Ovary (tissue), 9 donors: Measurements from ENCODE around the gene TAC4. TPM values are rescaled to one million over a fixed set of nuclear protein-coding genes. Genes with fewer than 3 reads are reported as not detected.

ENCODE experiments used
- DNase-seq, 5 donors: peaks; one replicate each; pipeline ENCODE4 v3.0.0-alpha.2; 2019 to 2020
- H3K27ac ChIP-seq, 2 donors: fragments of 200-600 bp; one replicate each; pipeline versions ENCODE4 v1.5.1 to v1.8.0; 2019 to 2022
- H3K27me3 ChIP-seq: fragments of 200-600 bp; one replicate; pipeline ENCODE4 v1.8.0; 2022
- H3K36me3 ChIP-seq: fragments of 200-600 bp; sonication (generic); one replicate; pipeline ENCODE4 v1.5.1; 2019
- H3K4me1 ChIP-seq: one replicate; pipeline ENCODE4 v1.8.1; 2013; ENCODE audit warnings: mild to moderate bottlenecking, moderate library complexity; ENCODE audit not compliant: insufficient read depth
- H3K4me3 ChIP-seq: fragments of 200-600 bp; sonication (generic); one replicate; pipeline ENCODE4 v1.5.1; 2017
- H3K9me3 ChIP-seq, 2 donors: fragments of 200-600 bp in 1 of 2; sonication (generic) in 1 of 2; one replicate each; pipeline versions ENCODE4 v1.5.1 to v1.8.1; 2013 to 2019; ENCODE audit warnings: mild to moderate bottlenecking in 1 of 2, moderate library complexity in 1 of 2
- EP300 ChIP-seq: sonication (generic); formaldehyde crosslinking; IDR thresholded peaks from one replicate; pipeline ENCODE4 v1.6.1; 2017; ENCODE audit warnings: antibody characterized with exemption
- POLR2A ChIP-seq: fragments of 450-650 bp; IDR thresholded peaks from one replicate; pipeline ENCODE4 v1.6.1; 2017; ENCODE audit warnings: antibody characterized with exemption, mild to moderate bottlenecking, moderate library complexity
- WGBS, 3 donors: extraction: QIAGEN DNeasy Blood & Tissue Kit in 1 of 3; methylation state at CpG; one replicate each; pipeline versions ENCODE4 v1.1.5 to v1.1.7; 2013 to 2017; 5-methylcytosine and 5-hydroxymethylcytosine counted together
- intact Hi-C, 4 donors: fragments of 100-400 bp; cut with DNase I; formaldehyde crosslinking; loops; one replicate each; pipeline versions ENCODE4 v1.11.0 to v1.15.1; 2022 to 2023
- polyA plus RNA-seq, 2 donors: library from polyadenylated mRNA; stranded (reverse); fragments of 200-250 nt in 1 of 2; fragments of 350-450 nt in 1 of 2; fragmentation: Illumina TruSeq in 1 of 2; extraction: RNeasy Lipid Tissue Mini Kit (QIAGEN cat#74804) in 1 of 2; gene quantifications; one replicate each; pipeline ENCODE4 v1.2.3, GENCODE V29; 2013 to 2014
- total RNA-seq, 7 donors: library from RNA; depleted of rRNA in 2 of 7; stranded (reverse); fragments of >200 nt in 2 of 7; fragmentation: NEBNext Ultra II Directional in 3 of 7; extraction: Animal tissue kit (Norgen Biotek cat#: 25700) in 3 of 7; gene quantifications; one replicate each; pipeline versions ENCODE4 v1.1.0 to v1.2.4, GENCODE V29; 2016 to 2023
- TF ChIP-seq, protein P1 (sequence below), 3 donors: fragments of 450-650 bp in 2 of 3; fragments of 200-600 bp in 1 of 3; IDR thresholded peaks; one replicate each; pipeline versions ENCODE4 v1.5.1 to v1.8.0; 2016 to 2022; ENCODE audit warnings: antibody characterized with exemption in 3 of 3, mild to moderate bottlenecking in 1 of 3
- donor health status: DM: no; HTN: no; CAD: no; lungs with moderate emphysema.
- donor health status: DM: no; HTN: no; CAD: no.
- donor health status: Bipolar disorder and iron deficiency.
- donor health status: DM: yes; HTN: yes; CAD: no.
- donor health status: DM: no; HTN: no; CAD: no.
- donor health status: DM: yes; HTN: yes; CAD: no.

TAC4 gene
- total and polyA plus RNA-seq, 9 donors, result not detected

DNA sequence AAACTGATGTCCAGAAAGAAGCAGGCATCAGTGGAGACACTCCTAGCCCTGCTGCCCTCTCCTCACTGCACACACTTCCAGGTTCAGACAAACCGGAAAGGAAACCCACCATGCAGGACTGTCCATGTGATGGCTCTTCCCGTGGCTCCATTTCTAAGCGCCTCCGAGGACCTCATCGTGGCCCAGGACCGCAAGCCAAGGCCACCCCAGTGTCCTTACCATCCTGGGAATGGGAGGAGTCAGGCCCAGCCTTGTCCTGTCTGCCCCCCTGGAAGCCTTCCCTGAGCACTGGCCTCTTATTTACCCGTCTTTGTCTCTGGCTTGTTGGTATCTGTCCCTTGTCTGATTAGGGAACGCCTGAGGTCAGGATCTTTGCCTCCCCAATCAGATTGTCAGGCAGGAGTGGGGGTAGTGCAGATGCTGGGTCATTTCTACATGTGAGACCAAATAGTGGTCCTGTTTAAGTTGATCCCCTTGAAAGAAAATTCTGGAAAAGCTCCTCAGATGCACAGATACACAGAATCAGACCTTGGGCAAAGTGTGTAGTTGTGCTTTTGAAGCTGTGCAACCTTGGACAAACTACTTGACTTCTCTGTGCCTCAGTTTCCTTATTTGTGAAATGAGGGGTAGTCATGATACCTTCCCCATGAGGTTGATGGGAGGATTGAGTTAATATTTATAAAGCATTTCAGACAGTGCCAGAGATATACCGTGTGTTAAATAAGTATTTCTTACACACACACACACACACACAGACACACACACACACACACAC lies 744 bp downstream of the TAC4 start:
- intact Hi-C loops, result no loop called here
- DNase-seq, result no peak
- Histone ChIP-seq H3K27ac (no peak overlapping the region), H3K27me3 (no peaks in the 10 kb centered on the region), H3K9me3 (no peaks in the 10 kb centered on the region), H3K36me3 (no peaks in the 10 kb centered on the region), H3K4me3 (no peak overlapping the region), H3K4me1 (peaks cover 13% of the 10 kb centered on the region)
- WGBS, 3 donors, result 65 to 69% (median 69%) methylated on average over 9 of the region's 9 CpGs
- TF ChIP-seq EP300, result no peak
- TF ChIP-seq POLR2A, result no peak
- TF ChIP-seq, protein P1, sequence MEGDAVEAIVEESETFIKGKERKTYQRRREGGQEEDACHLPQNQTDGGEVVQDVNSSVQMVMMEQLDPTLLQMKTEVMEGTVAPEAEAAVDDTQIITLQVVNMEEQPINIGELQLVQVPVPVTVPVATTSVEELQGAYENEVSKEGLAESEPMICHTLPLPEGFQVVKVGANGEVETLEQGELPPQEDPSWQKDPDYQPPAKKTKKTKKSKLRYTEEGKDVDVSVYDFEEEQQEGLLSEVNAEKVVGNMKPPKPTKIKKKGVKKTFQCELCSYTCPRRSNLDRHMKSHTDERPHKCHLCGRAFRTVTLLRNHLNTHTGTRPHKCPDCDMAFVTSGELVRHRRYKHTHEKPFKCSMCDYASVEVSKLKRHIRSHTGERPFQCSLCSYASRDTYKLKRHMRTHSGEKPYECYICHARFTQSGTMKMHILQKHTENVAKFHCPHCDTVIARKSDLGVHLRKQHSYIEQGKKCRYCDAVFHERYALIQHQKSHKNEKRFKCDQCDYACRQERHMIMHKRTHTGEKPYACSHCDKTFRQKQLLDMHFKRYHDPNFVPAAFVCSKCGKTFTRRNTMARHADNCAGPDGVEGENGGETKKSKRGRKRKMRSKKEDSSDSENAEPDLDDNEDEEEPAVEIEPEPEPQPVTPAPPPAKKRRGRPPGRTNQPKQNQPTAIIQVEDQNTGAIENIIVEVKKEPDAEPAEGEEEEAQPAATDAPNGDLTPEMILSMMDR (IDR thresholded peaks at IDR 0.05), result no peak

DNA sequence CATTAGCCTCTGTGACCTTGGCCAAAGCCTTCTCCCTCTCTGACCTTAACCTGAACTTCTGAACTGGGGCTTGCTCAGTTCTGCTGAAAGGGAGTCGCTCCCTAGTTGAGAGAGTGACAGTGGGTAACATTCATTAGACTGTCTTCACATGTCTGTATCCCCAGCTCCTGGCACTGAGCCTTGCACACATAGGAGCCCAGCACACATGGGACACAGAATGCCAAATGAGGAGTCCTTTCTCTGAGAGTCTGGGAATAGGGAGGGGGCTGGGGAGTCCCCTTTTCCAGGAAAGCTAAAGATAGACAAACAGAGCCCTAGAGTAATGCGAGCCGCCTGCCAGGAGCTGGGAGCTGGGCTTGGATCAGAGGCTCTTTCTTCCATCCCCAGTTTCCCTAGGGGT lies 2.5 kb downstream of the TAC4 start:
- DNase-seq, result peak in 3 of 5 donors; percentile 43 to 53 (median 45)
- intact Hi-C loops, result no loop called here
- H3K9me3 ChIP-seq, result no peaks in the 10 kb centered on the region
- H3K27ac ChIP-seq, result peak overlapping the region in 1 of 2 donors; percentile 45
- H3K4me1 ChIP-seq, result peaks cover 13% of the 10 kb centered on the region
- H3K36me3 ChIP-seq, result no peaks in the 10 kb centered on the region
- H3K27me3 ChIP-seq, result no peaks in the 10 kb centered on the region
- WGBS, 3 donors, result 18 to 26% (median 23%) methylated on average over 3 of the region's 3 CpGs
- no peak for TF ChIP-seq EP300
- TF ChIP-seq, protein P1 (IDR thresholded peaks at IDR 0.05), result no peak
- TF ChIP-seq POLR2A, result no peak
- no peak overlapping the region for H3K4me3 ChIP-seq

- TF ChIP-seq EP300, result no peak
- no peak for TF ChIP-seq POLR2A
- TF ChIP-seq, protein P1 (IDR thresholded peaks at IDR 0.05), result no peak
- H3K27ac ChIP-seq, result no peak overlapping the region
- no peak overlapping the region for H3K4me3 ChIP-seq
- DNase-seq, result no peak
- H3K36me3 ChIP-seq, result no peaks in the 10 kb centered on the region
- H3K4me1 ChIP-seq, result peaks cover 13% of the 10 kb centered on the region
- intact Hi-C loops, result no loop called here
- H3K27me3 ChIP-seq, result no peaks in the 10 kb centered on the region
- H3K9me3 ChIP-seq, result no peaks in the 10 kb centered on the region
- WGBS, 3 donors, result 82 to 92% (median 88%) methylated on average over 6 of the region's 6 CpGs
Observed at GRCh38 chr17:49843774-49844350, 4.0 kb downstream of the TAC4 start.

DNA sequence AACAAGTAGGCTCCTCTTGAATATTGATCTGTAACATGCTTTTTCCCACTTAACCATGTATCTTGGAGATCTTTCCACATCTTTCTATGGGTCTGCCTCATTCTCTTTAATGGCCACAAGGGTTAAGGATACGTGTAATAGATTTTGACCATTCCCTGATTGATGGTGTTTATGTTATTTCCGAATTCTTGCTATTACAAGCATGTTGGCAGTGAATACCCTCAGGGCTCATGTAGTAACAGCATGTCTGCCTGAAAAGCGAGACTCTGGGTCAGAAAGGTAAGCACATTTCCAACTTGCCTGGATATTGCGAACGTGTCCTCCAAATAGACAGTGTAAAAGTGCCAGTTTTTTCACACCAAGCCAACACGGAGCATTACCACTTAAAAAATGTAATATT lies 5.0 kb downstream of the TAC4 start:
- intact Hi-C loops, result no loop called here
- H3K36me3 ChIP-seq, result no peaks in the 10 kb centered on the region
- H3K4me1 ChIP-seq, result peaks cover 13% of the 10 kb centered on the region
- TF ChIP-seq POLR2A, result no peak
- no peak for TF ChIP-seq EP300
- TF ChIP-seq, protein P1 (IDR thresholded peaks at IDR 0.05), result no peak
- no peak overlapping the region for H3K4me3 ChIP-seq
- H3K27me3 ChIP-seq, result no peaks in the 10 kb centered on the region
- H3K9me3 ChIP-seq, result no peaks in the 10 kb centered on the region
- no peak for DNase-seq
- H3K27ac ChIP-seq, result peak overlapping the region in 1 of 2 donors; percentile 26
- 16 to 40% (median 27%) methylated on average over 6 of the region's 6 CpGs for whole genome bisulfite sequencing, 3 donors
